HUES64 (cell line): ENCODE results near the gene SEPTIN7. TPM values are rescaled to one million over a fixed set of nuclear protein-coding genes. Genes with fewer than 3 reads are reported as not detected.
"Not testable (repeated sequence)": the region's sequence is repeated elsewhere in the genome, so short reads cannot be mapped to it uniquely, and the experiment has no call there.

Experiments used
- H3K27ac ChIP-seq: 2 replicates; pipeline ENCODE4 v1.7.0; 2013; ENCODE audit warnings: low read depth, low read length, inconsistent platforms
- H3K27me3 ChIP-seq: 2 replicates; pipeline ENCODE4 v1.6.1; 2013; ENCODE audit warnings: mild to moderate bottlenecking, low read length; ENCODE audit not compliant: insufficient read depth
- H3K36me3 ChIP-seq: 2 replicates; pipeline ENCODE4 v1.6.1; 2013; ENCODE audit warnings: mild to moderate bottlenecking, low read length; ENCODE audit not compliant: insufficient read depth
- H3K4me1 ChIP-seq: 2 replicates; pipeline ENCODE4 v1.6.1; 2013; ENCODE audit warnings: mild to moderate bottlenecking, low read length, moderate library complexity; ENCODE audit not compliant: insufficient read depth
- H3K4me3 ChIP-seq: 2 replicates; pipeline ENCODE4 v1.5.1; 2013; ENCODE audit warnings: mild to moderate bottlenecking, low read length, moderate library complexity
- H3K9ac ChIP-seq: 2 replicates; pipeline ENCODE4 v1.6.1; 2013; ENCODE audit warnings: mild to moderate bottlenecking, low read depth, low read length
- H3K9me3 ChIP-seq: 2 replicates; pipeline ENCODE4 v1.6.1; 2013; ENCODE audit warnings: low read depth, low read length; ENCODE audit not compliant: insufficient read depth
- WGBS: fragments of 150-250, 120-280 bp; methylation state at CpG from one replicate; pipeline ENCODE4 v1.1.7; 2013; ENCODE audit warnings: missing lambda C conversion rate; 5-methylcytosine and 5-hydroxymethylcytosine counted together
- polyA plus RNA-seq, 2 experiments: library from polyadenylated mRNA; stranded (reverse); fragments of 50-300 nt; gene quantifications; one replicate each; pipeline ENCODE4 v1.2.3, GENCODE V29; 2013

SEPTIN7 gene
- 218 TPM for polyA plus RNA-seq (2013, experiment 1 of 2)
- 244 TPM for polyA plus RNA-seq (2013, experiment 2 of 2)

GRCh38 chr7:35800718-35801391, at the start of gene SEPTIN7:
Gene SEPTIN7 (plus strand): TSS chr7:35801057. CDS start chr7:35801210, 153 bp downstream.
- peak within 1 kb of the TSS; percentile 98 for H3K27ac ChIP-seq
- peak within 1 kb of the TSS; percentile 96 for H3K9ac ChIP-seq
- H3K27me3 ChIP-seq, result no peaks in the 10 kb centered on the region
- peaks cover 24% of the 10 kb centered on the region for H3K4me1 ChIP-seq
- no peaks in the 10 kb centered on the region for H3K9me3 ChIP-seq
- no peaks in the 10 kb centered on the region for H3K36me3 ChIP-seq
- WGBS, result under 1% methylated on average over 62 of the region's 62 CpGs
- H3K4me3 ChIP-seq, result peak within 1 kb of the TSS; percentile 82

GRCh38 chr7:35752742-35753141, 48.1 kb upstream of the SEPTIN7 start:
- no peaks in the 10 kb centered on the region for H3K36me3 ChIP-seq
- no peak overlapping the region for H3K9ac ChIP-seq
- H3K27ac ChIP-seq, result no peak overlapping the region
- H3K27me3 ChIP-seq, result no peaks in the 10 kb centered on the region
- 89% methylated on average over 2 of the region's 2 CpGs for WGBS
- H3K9me3 ChIP-seq, result no peaks in the 10 kb centered on the region
- peaks cover 9% of the 10 kb centered on the region; the same call in 1 of the 2 replicates for H3K4me1 ChIP-seq
- no peak overlapping the region for H3K4me3 ChIP-seq

- WGBS, result 93% methylated on average over 7 of the region's 7 CpGs
- H3K27me3 ChIP-seq, result no peaks in the 10 kb centered on the region
- H3K27ac ChIP-seq, result no peak overlapping the region
- H3K4me1 ChIP-seq, result peaks cover 13% of the 10 kb centered on the region; the same call in 1 of the 2 replicates
- H3K36me3 ChIP-seq, result no peaks in the 10 kb centered on the region
- no peaks in the 10 kb centered on the region for H3K9me3 ChIP-seq
- no peak overlapping the region for H3K9ac ChIP-seq
- H3K4me3 ChIP-seq, result no peak overlapping the region
Observed at GRCh38 chr7:35753761-35754603, 46.9 kb upstream of the SEPTIN7 start.

DNA sequence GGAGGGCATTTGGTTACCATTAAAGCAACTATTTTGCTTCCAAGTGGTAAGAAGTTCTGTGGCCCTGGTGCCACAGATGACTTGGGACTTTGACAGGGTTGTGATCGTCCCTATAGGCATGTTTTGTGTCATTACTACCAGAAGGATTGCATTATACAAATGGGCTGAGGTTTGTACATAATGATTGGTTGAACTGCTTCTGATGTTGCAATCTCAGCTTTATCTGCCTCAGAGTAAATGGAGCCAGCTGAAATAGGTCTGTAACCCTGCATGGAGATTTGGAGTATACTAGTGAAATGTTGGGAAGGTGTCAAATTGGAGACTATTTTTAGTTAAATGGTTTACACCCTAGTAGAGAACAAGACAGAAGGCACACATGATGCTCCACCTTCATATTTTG, 46.1 kb upstream of the SEPTIN7 start:
- H3K27ac ChIP-seq, result no peak overlapping the region
- H3K9ac ChIP-seq, result no peak overlapping the region
- no peak overlapping the region for H3K4me3 ChIP-seq
- H3K9me3 ChIP-seq, result no peaks in the 10 kb centered on the region
- H3K4me1 ChIP-seq, result peaks cover 13% of the 10 kb centered on the region; the same call in 1 of the 2 replicates
- H3K36me3 ChIP-seq, result no peaks in the 10 kb centered on the region
- no peaks in the 10 kb centered on the region for H3K27me3 ChIP-seq
- WGBS, result 83% methylated on average over 1 of the region's 1 CpG

- Histone ChIP-seq H3K27ac (no peak overlapping the region), H3K9me3 (no peaks in the 10 kb centered on the region), H3K9ac (no peak overlapping the region), H3K27me3 (no peaks in the 10 kb centered on the region), H3K4me3 (no peak overlapping the region), H3K36me3 (no peaks in the 10 kb centered on the region), H3K4me1 (peaks cover 9% of the 10 kb centered on the region; the same call in 1 of the 2 replicates)
- 82% methylated on average over 3 of the region's 3 CpGs for WGBS
Observed at GRCh38 chr7:35755711-35756110, 45.1 kb upstream of the SEPTIN7 start.

DNA sequence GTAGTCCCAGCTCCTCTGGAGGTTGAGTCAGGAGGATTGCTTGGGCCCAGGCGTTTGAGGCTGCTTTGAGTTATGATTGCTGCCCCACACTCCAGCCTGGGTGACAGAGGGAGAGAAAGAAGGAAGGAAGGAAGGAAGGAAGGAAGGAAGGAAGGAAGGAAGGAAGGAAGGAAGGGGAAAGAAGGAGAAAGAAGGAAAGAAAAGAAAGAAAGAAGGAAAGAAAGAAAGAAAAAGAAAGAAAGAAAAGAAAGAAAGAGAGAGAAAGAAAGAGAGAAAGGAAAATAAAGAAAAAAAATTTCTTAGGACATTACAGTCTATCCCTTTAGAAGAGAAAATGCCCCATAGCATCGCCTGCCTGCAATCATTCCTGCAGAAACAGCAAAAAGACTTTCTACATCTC, 44.4 kb upstream of the SEPTIN7 start:
- not testable (repeated sequence) for H3K9me3 ChIP-seq, H3K36me3 ChIP-seq, H3K27me3 ChIP-seq, H3K27ac ChIP-seq, H3K9ac ChIP-seq, H3K4me1 ChIP-seq, H3K4me3 ChIP-seq
- WGBS, result 86% methylated on average over 2 of the region's 2 CpGs

GRCh38 chr7:35757574-35757973, 43.3 kb upstream of the SEPTIN7 start:
- Histone ChIP-seq H3K9me3 (no peaks in the 10 kb centered on the region), H3K4me3 (no peak overlapping the region), H3K27ac (no peak overlapping the region), H3K9ac (no peak overlapping the region), H3K36me3 (no peaks in the 10 kb centered on the region), H3K27me3 (no peaks in the 10 kb centered on the region), H3K4me1 (0 out of 2 replicates have a peak, but pooled peaks cover 4% of the 10 kb centered on the region)
- WGBS, result 90% methylated on average over 2 of the region's 3 CpGs

DNA sequence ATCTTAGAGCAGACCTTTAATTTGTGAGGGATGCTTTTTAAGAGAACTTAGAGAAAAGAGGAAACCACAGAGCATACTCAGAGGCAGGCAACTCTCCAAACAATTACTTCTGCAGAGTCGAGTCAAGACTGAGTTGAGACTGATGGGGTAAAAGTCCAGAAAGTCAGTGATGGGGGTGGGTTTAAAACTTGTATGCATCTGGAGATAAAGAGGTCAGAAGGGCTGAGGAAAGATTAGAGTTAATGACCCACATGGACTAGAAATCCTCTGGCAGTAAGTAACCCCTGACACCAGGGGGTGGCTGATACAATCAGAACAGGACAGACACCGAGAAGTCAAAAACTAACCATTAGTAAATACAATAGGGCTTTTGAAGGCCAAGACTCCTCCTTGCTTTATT, 42.4 kb upstream of the SEPTIN7 start:
- Histone ChIP-seq H3K27me3 (no peaks in the 10 kb centered on the region), H3K4me1 (0 out of 2 replicates have a peak, but pooled peaks cover 4% of the 10 kb centered on the region), H3K27ac (no peak overlapping the region), H3K9me3 (no peaks in the 10 kb centered on the region), H3K9ac (no peak overlapping the region), H3K36me3 (no peaks in the 10 kb centered on the region), H3K4me3 (no peak overlapping the region)
- 58% methylated on average over 1 of the region's 2 CpGs for WGBS

GRCh38 chr7:35760143-35760745, 40.6 kb upstream of the SEPTIN7 start:
- H3K4me3 ChIP-seq, result no peak overlapping the region
- H3K9ac ChIP-seq, result no peak overlapping the region
- no peaks in the 10 kb centered on the region for H3K9me3 ChIP-seq
- no peaks in the 10 kb centered on the region for H3K27me3 ChIP-seq
- 89% methylated on average over 7 of the region's 7 CpGs for WGBS
- no peak overlapping the region for H3K27ac ChIP-seq
- H3K36me3 ChIP-seq, result no peaks in the 10 kb centered on the region
- H3K4me1 ChIP-seq, result 0 out of 2 replicates have a peak, but pooled peaks cover 4% of the 10 kb centered on the region

GRCh38 chr7:35761871-35762677, 38.8 kb upstream of the SEPTIN7 start:
- WGBS, result 92% methylated on average over 4 of the region's 4 CpGs
- Histone ChIP-seq H3K4me3 (no peak overlapping the region), H3K27ac (no peak overlapping the region), H3K9me3 (no peaks in the 10 kb centered on the region), H3K36me3 (no peaks in the 10 kb centered on the region), H3K9ac (no peak overlapping the region), H3K4me1 (0 out of 2 replicates have a peak, but pooled peaks cover 4% of the 10 kb centered on the region), H3K27me3 (no peaks in the 10 kb centered on the region)
